HCT116 (cell line): ENCODE results near the gene OR52K2.

Source experiments
- JUND ChIP-seq: IDR thresholded peaks from 2 replicates; pipeline ENCODE4 v1.6.1; 2012
- SIN3A ChIP-seq: IDR thresholded peaks from 2 replicates; pipeline ENCODE4 v1.6.1; 2012; ENCODE audit warnings: low read depth
- YY1 ChIP-seq: IDR thresholded peaks from 2 replicates; pipeline ENCODE4 v1.6.1; 2011; ENCODE audit warnings: low read length, low read depth, moderate library complexity, mild to moderate bottlenecking; ENCODE audit not compliant: insufficient replicate concordance; ENCODE audit errors: extremely low read depth
- TF ChIP-seq, protein P1 (sequence below), 3 experiments: fragments of 200-600 bp in 1 of 3; sonication (generic) in 1 of 3; IDR thresholded peaks in 2 of 3; conservative IDR thresholded peaks in 1 of 3; 2 replicates each; pipeline ENCODE4 v1.5.1; 2012 to 2017; ENCODE audit warnings: low read depth in 2 of 3, low read length in 2 of 3, antibody characterized with exemption in 1 of 3, borderline replicate concordance in 1 of 3, control low read depth in 1 of 3, mild to moderate bottlenecking in 1 of 3, mixed read lengths in 1 of 3, mixed run types in 1 of 3, moderate library complexity in 1 of 3; ENCODE audit not compliant: insufficient read depth in 1 of 3

DNA sequence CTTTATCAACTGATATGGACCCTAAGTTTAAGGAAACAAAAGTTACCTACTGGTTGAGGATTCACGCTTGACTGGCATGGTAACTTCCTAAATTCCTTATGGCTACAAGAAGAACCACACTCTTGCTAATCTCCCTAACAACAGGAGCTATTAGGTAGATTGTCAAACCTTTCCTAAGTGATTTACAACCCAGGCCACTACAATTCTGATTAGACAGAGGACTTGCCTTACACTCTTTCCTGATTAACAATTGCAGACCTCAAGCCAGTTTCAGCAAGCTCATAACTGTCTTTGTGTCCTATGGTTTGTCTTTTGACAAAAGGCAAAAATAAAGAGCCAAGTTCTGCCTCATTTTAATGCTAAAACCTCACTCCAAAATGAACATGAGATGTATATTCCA is 16.3 kb downstream of the OR52K2 start:
- no peak for TF ChIP-seq JUND
- TF ChIP-seq, protein P1, sequence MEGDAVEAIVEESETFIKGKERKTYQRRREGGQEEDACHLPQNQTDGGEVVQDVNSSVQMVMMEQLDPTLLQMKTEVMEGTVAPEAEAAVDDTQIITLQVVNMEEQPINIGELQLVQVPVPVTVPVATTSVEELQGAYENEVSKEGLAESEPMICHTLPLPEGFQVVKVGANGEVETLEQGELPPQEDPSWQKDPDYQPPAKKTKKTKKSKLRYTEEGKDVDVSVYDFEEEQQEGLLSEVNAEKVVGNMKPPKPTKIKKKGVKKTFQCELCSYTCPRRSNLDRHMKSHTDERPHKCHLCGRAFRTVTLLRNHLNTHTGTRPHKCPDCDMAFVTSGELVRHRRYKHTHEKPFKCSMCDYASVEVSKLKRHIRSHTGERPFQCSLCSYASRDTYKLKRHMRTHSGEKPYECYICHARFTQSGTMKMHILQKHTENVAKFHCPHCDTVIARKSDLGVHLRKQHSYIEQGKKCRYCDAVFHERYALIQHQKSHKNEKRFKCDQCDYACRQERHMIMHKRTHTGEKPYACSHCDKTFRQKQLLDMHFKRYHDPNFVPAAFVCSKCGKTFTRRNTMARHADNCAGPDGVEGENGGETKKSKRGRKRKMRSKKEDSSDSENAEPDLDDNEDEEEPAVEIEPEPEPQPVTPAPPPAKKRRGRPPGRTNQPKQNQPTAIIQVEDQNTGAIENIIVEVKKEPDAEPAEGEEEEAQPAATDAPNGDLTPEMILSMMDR (IDR thresholded peaks at IDR 0.05 in 2 of 3, conservative IDR thresholded peaks at IDR 0.05 in 1 of 3; ENCODE audit: borderline replicate concordance in 1 of 3, insufficient read depth in 1 of 3, low read depth in 2 of 3, low read length in 2 of 3) = no peak
- no peak for TF ChIP-seq SIN3A
- no peak for TF ChIP-seq YY1
